ENCODE results near the gene WIPF2.

WIPF2 gene

DNA sequence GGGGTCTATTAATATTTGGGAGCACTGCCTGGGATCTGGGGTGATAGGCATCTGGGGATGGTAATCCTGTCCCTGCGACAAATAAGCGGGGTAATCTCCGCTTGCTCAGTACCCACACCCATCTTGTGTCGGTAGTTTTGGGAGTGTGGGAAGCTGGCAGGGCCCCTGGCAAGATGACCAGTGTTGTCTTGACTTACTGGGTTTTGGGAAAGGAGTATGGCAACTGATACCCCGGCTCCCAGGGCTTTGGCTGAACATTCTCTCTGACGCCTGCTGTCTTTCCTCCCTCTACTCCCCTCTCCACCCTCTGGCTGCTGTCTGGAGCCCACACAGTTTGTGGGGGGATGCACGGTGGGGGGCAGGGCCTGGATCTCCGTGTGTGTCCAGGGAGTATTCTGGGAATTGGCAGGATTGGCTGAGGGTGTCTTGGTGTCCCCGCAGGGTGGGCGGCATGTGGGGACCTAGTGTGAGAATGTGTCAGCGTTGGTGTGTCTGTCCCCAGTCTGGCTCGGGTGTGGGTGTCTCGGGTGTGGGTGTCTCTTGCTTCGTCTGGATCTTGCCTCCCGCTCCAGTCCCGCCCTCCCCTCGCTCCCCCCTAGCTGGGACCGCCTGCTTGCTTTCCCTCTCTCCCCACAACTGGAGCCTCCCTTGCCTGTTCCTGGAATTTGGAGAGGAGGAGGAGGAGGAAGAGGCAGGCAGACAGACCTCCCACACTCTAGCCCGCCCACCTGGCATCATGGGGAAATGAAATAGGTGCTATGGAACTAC lies 101.8 kb downstream of the WIPF2 start:
- ChIA-PET POLR2A (interaction anchor here (0.6 kb wide), 1 partner anchor 1357 kb away, joined by 5 read pairs; no protein-coding TSS in a partner anchor), CTCF (interaction anchor here (0.7 to 6.0 kb wide), 3 partner anchors 10 to 346 kb away, joined by 3 to 85 read pairs (median 3); no protein-coding TSS in a partner anchor)
- Histone ChIP-seq H3K27ac (ENCODE audit: extremely low read depth, low read depth, low read length) (no peak overlapping the region), H3K4me1 (ENCODE audit: control insufficient read depth, insufficient read depth, low read length) (peaks cover 37% of the 10 kb centered on the region), H3K9me3 (ENCODE audit: control insufficient read depth, insufficient read depth, low read depth, low read length) (no peaks in the 10 kb centered on the region), H3K4me3 (ENCODE audit: low read depth, low read length) (no peak overlapping the region), H3K36me3 (ENCODE audit: control insufficient read depth in 2 of 2, insufficient read depth in 1 of 2, low read length in 2 of 2) (no peaks in the 10 kb centered on the region)
- TF ChIP-seq, protein P1, sequence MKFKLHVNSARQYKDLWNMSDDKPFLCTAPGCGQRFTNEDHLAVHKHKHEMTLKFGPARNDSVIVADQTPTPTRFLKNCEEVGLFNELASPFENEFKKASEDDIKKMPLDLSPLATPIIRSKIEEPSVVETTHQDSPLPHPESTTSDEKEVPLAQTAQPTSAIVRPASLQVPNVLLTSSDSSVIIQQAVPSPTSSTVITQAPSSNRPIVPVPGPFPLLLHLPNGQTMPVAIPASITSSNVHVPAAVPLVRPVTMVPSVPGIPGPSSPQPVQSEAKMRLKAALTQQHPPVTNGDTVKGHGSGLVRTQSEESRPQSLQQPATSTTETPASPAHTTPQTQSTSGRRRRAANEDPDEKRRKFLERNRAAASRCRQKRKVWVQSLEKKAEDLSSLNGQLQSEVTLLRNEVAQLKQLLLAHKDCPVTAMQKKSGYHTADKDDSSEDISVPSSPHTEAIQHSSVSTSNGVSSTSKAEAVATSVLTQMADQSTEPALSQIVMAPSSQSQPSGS (tag by site-specific recombination; IDR thresholded peaks at IDR 0.05; ENCODE audit: low read depth), result no peak
- TF ChIP-seq, protein P2, sequence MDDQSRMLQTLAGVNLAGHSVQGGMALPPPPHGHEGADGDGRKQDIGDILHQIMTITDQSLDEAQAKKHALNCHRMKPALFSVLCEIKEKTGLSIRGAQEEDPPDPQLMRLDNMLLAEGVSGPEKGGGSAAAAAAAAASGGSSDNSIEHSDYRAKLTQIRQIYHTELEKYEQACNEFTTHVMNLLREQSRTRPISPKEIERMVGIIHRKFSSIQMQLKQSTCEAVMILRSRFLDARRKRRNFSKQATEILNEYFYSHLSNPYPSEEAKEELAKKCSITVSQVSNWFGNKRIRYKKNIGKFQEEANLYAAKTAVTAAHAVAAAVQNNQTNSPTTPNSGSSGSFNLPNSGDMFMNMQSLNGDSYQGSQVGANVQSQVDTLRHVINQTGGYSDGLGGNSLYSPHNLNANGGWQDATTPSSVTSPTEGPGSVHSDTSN (CRISPR knock-in tag; IDR thresholded peaks at IDR 0.05), result no peak
- TF ChIP-seq SALL2 (tag by site-specific recombination; IDR thresholded peaks at IDR 0.05; ENCODE audit: borderline replicate concordance) (no peak), ZNF837 (tag by site-specific recombination; IDR thresholded peaks at IDR 0.05) (no peak), KLF7 (tag by site-specific recombination; IDR thresholded peaks at IDR 0.05; ENCODE audit: borderline replicate concordance) (no peak), ZNF529 (tag by site-specific recombination; IDR thresholded peaks at IDR 0.05; ENCODE audit: insufficient replicate concordance) (no peak), ZXDB (tag by site-specific recombination; IDR thresholded peaks at IDR 0.05) (no peak), EGR2 (tag by site-specific recombination; IDR thresholded peaks at IDR 0.05; ENCODE audit: low read depth) (peak; percentile 98), ZNF19 (tag by site-specific recombination; IDR thresholded peaks at IDR 0.05; ENCODE audit: low read depth) (no peak), SP3 (tag by site-specific recombination; IDR thresholded peaks at IDR 0.05) (peak; percentile 49), ZNF202 (tag by site-specific recombination; IDR thresholded peaks at IDR 0.05; ENCODE audit: borderline replicate concordance) (no peak), KLF10 (tag by site-specific recombination; IDR thresholded peaks at IDR 0.05) (no peak), ZNF341 (tag by site-specific recombination; IDR thresholded peaks at IDR 0.05; ENCODE audit: low read depth) (no peak), SCRT2 (tag by site-specific recombination; IDR thresholded peaks at IDR 0.05) (no peak), ZSCAN23 (tag by site-specific recombination; IDR thresholded peaks at IDR 0.05) (no peak), ZNF549 (tag by site-specific recombination; IDR thresholded peaks at IDR 0.05) (no peak), MYNN (tag by site-specific recombination; IDR thresholded peaks at IDR 0.05; ENCODE audit: borderline replicate concordance) (no peak), ZNF521 (tag by site-specific recombination; IDR thresholded peaks at IDR 0.05) (no peak), ZNF664 (tag by site-specific recombination; IDR thresholded peaks at IDR 0.05) (no peak)
- TF ChIP-seq, protein P3, sequence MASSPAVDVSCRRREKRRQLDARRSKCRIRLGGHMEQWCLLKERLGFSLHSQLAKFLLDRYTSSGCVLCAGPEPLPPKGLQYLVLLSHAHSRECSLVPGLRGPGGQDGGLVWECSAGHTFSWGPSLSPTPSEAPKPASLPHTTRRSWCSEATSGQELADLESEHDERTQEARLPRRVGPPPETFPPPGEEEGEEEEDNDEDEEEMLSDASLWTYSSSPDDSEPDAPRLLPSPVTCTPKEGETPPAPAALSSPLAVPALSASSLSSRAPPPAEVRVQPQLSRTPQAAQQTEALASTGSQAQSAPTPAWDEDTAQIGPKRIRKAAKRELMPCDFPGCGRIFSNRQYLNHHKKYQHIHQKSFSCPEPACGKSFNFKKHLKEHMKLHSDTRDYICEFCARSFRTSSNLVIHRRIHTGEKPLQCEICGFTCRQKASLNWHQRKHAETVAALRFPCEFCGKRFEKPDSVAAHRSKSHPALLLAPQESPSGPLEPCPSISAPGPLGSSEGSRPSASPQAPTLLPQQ (tag by site-specific recombination; IDR thresholded peaks at IDR 0.05), result no peak
- TF ChIP-seq, protein P4, sequence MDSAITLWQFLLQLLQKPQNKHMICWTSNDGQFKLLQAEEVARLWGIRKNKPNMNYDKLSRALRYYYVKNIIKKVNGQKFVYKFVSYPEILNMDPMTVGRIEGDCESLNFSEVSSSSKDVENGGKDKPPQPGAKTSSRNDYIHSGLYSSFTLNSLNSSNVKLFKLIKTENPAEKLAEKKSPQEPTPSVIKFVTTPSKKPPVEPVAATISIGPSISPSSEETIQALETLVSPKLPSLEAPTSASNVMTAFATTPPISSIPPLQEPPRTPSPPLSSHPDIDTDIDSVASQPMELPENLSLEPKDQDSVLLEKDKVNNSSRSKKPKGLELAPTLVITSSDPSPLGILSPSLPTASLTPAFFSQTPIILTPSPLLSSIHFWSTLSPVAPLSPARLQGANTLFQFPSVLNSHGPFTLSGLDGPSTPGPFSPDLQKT (IDR thresholded peaks at IDR 0.05; ENCODE audit: borderline replicate concordance, low read depth, low read length), result no peak
- TF ChIP-seq, protein P5, sequence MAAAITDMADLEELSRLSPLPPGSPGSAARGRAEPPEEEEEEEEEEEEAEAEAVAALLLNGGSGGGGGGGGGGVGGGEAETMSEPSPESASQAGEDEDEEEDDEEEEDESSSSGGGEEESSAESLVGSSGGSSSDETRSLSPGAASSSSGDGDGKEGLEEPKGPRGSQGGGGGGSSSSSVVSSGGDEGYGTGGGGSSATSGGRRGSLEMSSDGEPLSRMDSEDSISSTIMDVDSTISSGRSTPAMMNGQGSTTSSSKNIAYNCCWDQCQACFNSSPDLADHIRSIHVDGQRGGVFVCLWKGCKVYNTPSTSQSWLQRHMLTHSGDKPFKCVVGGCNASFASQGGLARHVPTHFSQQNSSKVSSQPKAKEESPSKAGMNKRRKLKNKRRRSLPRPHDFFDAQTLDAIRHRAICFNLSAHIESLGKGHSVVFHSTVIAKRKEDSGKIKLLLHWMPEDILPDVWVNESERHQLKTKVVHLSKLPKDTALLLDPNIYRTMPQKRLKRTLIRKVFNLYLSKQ (tag by site-specific recombination; IDR thresholded peaks at IDR 0.05; ENCODE audit: borderline replicate concordance), result no peak
- TF ChIP-seq, protein P6, sequence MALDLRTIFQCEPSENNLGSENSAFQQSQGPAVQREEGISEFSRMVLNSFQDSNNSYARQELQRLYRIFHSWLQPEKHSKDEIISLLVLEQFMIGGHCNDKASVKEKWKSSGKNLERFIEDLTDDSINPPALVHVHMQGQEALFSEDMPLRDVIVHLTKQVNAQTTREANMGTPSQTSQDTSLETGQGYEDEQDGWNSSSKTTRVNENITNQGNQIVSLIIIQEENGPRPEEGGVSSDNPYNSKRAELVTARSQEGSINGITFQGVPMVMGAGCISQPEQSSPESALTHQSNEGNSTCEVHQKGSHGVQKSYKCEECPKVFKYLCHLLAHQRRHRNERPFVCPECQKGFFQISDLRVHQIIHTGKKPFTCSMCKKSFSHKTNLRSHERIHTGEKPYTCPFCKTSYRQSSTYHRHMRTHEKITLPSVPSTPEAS (tag by site-specific recombination; IDR thresholded peaks at IDR 0.05), result no peak
- TF ChIP-seq, protein P7, sequence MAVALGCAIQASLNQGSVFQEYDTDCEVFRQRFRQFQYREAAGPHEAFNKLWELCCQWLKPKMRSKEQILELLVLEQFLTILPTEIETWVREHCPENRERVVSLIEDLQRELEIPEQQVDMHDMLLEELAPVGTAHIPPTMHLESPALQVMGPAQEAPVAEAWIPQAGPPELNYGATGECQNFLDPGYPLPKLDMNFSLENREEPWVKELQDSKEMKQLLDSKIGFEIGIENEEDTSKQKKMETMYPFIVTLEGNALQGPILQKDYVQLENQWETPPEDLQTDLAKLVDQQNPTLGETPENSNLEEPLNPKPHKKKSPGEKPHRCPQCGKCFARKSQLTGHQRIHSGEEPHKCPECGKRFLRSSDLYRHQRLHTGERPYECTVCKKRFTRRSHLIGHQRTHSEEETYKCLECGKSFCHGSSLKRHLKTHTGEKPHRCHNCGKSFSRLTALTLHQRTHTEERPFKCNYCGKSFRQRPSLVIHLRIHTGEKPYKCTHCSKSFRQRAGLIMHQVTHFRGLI (tag by site-specific recombination; IDR thresholded peaks at IDR 0.05), result no peak
- TF ChIP-seq, protein P8, sequence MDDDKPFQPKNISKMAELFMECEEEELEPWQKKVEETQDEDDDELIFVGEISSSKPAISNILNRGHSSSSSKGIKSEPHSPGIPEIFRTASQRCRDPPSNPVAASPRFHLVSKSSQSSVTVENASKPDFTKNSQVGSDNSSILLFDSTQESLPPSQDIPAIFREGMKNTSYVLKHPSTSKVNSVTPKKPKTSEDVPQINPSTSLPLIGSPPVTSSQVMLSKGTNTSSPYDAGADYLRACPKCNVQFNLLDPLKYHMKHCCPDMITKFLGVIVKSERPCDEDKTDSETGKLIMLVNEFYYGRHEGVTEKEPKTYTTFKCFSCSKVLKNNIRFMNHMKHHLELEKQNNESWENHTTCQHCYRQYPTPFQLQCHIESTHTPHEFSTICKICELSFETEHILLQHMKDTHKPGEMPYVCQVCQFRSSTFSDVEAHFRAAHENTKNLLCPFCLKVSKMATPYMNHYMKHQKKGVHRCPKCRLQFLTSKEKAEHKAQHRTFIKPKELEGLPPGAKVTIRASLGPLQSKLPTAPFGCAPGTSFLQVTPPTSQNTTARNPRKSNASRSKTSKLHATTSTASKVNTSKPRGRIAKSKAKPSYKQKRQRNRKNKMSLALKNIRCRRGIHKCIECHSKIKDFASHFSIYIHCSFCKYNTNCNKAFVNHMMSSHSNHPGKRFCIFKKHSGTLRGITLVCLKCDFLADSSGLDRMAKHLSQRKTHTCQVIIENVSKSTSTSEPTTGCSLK (tag by site-specific recombination; IDR thresholded peaks at IDR 0.05), result no peak
